Posterior vena cava (tissue), 2 donors: ENCODE data around the gene KRTAP5-11. TPM values are rescaled to one million over a fixed set of nuclear protein-coding genes. Genes with fewer than 3 reads are reported as not detected.
"Not testable (repeated sequence)": the region's sequence is repeated elsewhere in the genome, so short reads cannot be mapped to it uniquely, and the experiment has no call there.

Source experiments
- DNase-seq: peaks from one replicate; pipeline ENCODE4 v3.0.0-alpha.2; 2020; ENCODE audit warnings: low spot score
- intact Hi-C, 2 donors: fragments of 100-400 bp; cut with DNase I; formaldehyde crosslinking; loops; one replicate each; pipeline versions ENCODE4 v1.14.1 to v1.14.2; 2022 to 2023
- total RNA-seq, 2 donors: library from RNA; stranded (reverse); fragmentation: NEBNext Ultra II Directional; extraction: Animal tissue kit (Norgen Biotek cat#: 25700); gene quantifications; one replicate each; pipeline ENCODE4 v1.2.1, GENCODE V29; 2021
- donor health status: DM: yes; HTN: yes; CAD: no.
- donor health status: DM: yes; HTN: yes; CAD: no.

Gene KRTAP5-11
- total RNA-seq, 2 donors from 2014 or later = not detected

GRCh38 chr11:71564430-71564829 lies 18.2 kb downstream of the KRTAP5-11 start:
- DNase-seq = no peak
- intact Hi-C loops = no loop called here

DNA sequence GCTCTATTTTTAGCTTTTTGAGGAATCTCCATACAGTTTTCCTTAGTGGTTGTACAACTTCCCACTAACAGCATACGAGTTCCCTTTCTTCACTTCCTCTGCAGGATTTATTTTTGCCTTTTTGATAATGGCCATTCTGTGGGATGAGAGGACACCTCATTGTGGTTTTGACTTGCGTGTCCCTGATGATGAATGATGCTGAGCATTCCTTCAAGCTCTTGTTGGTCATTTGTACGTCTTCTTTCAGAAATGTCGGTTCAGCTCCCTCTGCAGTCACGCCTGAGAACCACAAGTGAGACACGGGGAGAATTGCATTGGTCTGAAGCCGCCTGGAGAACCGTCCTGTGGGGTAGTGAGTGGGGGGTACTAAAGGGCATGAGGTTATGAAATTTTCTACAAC lies 19.3 kb downstream of the KRTAP5-11 start:
- peak; percentile 38 for DNase-seq
- intact Hi-C loops = no loop called here

DNA sequence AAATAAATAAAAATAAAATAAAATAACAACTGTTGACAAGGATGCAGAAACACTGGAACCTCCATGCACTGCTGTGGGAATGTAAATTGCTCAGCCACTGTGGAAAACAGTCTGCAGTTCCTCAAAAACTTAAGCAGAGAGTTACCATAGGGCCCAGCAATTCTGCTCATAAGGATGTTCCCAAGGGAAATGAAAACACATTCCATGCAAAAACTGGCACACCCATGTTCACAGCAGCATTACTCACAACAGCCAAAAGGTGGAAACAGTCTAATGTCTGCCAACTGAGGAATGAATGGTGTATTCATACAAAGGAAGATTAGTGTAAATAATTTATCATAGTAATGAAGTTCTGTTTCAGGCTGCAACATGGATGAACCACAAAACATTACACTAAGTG lies 20.6 kb downstream of the KRTAP5-11 start:
- no peak for DNase-seq
- intact Hi-C loops = no loop called here

- DNase-seq = no peak
- intact Hi-C loops = no loop called here
These were observed 23.7 kb downstream of the KRTAP5-11 start for GRCh38 chr11:71558996-71559395.

GRCh38 chr11:71557257-71557656 lies 25.4 kb downstream of the KRTAP5-11 start:
- intact Hi-C loops = no loop called here
- no peak for DNase-seq

- DNase-seq = no peak
- intact Hi-C loops = no loop called here
These were observed 26.7 kb downstream of the KRTAP5-11 start for GRCh38 chr11:71556018-71556417.

DNA sequence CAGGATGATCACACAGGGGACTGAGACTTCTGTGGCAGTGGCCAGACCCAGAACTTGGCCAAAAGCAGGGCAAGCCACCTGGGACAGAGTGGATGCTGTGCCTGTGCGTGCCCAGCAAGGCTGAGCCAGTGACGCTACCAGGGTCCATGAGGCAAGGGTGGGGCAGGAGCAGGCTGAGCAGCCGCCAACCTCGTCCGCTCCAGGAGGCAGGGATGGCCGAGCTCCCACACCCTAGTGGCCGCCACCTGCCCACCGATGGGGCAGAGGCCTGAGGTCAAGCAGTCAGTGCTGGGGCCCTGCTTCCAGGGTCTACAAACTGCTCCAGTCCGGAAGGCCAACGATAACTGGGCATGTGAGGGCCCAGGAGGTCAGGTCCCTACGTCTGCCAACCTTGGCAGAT lies 27.2 kb downstream of the KRTAP5-11 start:
- intact Hi-C loops = no loop called here
- DNase-seq = peak; percentile 62

GRCh38 chr11:71554996-71555395 lies 27.7 kb downstream of the KRTAP5-11 start:
- intact Hi-C loops = no loop called here
- DNase-seq = peak; percentile 50

DNA sequence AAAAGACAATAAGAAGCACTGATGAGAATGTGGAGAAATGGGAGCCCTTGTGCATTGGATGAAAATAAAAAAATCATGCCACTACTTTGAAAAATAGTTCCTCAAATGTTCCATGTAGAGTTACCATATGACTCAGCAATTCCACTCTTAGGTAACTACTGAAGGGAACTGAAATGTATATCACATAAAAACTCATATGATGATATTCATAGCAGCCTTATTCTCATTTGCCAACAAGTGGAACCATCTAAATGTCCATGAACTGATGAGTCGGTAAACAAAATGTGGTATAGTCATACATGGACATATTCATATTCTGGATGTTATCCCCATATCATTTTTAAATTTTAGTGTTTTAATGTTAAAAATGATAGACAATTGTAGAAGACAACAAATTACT lies 31.0 kb downstream of the KRTAP5-11 start:
- intact Hi-C loops = no loop called here
- no peak for DNase-seq

GRCh38 chr11:71548716-71549151 lies 33.9 kb downstream of the KRTAP5-11 start:
- intact Hi-C loops = no loop called here
- DNase-seq = no peak

DNA sequence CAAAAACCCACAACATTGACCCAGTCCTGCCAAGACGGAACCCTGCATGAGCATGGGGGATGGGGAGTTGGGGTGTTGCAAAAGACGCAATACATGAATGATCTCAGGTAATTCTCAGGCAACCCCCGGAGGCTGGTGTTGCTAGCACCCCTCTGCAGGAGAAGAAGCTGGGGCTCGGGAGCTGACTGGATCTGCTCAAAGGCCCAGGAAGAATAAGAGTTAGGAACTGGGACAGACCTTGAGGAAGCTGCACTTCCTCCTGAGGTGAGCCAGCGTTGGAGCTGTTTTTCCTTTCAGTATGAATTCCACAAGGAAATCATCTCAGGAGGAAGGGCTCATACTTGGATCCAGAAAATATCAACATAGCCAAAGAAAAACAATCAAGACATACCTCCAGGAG lies 34.6 kb downstream of the KRTAP5-11 start, which contains the start of gene KRTAP5-9:
TSS of gene KRTAP5-9 (plus strand) at position 301 of the 400 bp plus-strand sequence. CDS start 238 bp downstream, outside the sequence.
- no peak for DNase-seq
- intact Hi-C loops = no loop called here

DNA sequence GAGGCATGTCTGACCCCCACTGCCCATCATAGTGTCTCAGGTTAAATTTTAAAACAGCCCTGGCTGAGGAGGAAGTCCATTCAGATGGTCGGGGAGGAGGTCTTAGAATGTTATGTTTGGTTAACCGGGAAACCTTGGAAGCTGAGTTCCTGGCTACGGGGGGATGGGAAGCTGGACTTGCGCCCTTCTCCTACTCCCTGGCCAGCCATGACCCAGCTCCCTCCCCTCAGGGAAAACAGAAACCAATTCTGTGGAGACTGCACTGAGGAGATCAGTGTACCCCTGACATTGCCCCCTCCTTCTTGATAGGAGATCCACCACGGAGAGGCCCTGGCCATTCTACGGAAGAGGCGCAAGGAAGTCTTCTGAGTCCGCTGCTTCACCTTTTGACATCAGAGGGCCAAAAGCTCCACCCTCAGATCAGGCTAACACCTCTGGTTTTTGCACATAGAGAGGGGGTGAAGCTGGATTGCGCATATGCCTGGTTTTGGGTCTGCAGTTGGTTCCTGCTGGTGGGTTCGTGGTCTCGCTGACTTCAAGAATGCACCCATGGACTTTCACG lies 37.2 kb downstream of the KRTAP5-11 start:
- DNase-seq = no peak
- intact Hi-C loops = no loop called here

DNA sequence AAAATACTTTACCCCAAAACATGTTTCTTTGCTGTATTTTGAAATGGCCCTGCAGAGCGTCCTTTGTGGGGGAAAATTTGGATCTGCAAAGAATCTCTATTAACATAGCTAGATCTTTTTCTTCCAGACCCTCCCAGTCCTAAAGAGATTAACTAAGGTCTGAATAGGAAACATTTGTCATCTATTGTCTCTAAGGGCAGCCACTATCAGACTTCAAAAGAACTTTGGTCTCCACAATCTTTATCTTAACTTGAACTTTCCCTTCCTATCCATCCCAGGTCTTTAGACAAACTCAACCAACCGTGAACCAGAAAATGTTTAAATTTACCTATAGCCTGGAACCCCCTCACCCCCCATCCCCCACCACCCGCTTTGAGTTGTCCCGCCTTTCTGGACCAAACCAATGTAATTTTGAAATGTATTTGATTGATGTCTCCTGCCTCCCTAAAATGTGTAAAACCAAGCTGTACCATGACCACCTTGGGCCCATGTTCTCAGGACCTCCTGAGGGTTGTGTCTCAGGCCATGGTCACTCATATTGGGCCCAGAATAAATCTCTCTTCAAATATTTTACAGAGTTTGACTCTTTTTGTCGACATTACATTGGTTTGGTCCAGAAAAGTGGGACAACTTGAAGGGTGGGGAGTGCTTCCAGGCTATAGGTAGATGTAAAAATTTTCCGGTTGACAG lies 38.0 kb downstream of the KRTAP5-11 start:
- DNase-seq = no peak
- intact Hi-C loops = no loop called here

GRCh38 chr11:71543866-71544265 lies 38.8 kb downstream of the KRTAP5-11 start:
- DNase-seq = no peak
- intact Hi-C loops = no loop called here

DNA sequence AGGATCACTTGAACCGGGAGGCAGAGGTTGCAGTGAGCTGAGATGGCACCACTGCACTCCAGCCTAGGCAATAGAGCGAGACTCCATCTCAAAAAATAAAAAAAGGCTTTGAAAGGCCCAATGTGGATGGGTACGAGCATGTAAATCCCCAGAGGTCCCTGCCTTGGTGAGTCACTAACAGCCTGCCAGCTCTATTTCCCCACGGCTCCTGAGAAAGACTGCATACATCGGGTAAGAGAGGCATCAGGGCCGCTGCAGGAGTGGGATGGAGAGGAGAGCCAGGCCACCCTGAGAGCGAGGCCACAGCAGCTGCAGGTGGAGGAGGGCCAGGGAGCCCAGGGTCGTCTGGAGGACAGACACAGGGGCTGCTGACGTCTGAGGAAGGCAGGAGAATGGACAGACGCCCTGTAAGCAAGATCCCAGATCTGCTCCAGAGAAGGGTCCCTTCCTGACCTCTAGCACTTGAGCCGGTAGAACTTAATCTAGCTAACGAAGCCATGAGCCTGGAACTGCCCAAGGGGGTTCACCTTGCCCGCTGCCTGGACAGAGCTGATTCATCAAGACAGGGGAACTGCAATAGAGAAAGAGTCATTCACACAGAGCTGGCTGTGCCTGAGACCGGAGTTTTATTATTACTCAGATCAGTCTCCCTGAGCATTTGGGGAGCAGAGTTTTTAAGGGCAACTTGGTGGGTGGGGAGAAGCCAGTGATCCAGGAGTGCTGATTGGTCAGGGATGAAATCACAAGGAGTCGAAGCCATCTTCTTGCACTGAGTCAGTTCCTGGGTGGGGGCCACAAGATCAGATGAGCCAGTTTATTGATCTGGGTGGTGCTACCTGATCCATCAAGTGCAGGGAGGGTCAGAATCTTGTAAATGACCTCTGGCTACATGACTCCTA lies 39.5 kb downstream of the KRTAP5-11 start:
- DNase-seq = no peak
- intact Hi-C loops = no loop called here

GRCh38 chr11:71542382-71542781 lies 40.3 kb downstream of the KRTAP5-11 start:
- intact Hi-C loops = no loop called here
- no peak for DNase-seq

DNA sequence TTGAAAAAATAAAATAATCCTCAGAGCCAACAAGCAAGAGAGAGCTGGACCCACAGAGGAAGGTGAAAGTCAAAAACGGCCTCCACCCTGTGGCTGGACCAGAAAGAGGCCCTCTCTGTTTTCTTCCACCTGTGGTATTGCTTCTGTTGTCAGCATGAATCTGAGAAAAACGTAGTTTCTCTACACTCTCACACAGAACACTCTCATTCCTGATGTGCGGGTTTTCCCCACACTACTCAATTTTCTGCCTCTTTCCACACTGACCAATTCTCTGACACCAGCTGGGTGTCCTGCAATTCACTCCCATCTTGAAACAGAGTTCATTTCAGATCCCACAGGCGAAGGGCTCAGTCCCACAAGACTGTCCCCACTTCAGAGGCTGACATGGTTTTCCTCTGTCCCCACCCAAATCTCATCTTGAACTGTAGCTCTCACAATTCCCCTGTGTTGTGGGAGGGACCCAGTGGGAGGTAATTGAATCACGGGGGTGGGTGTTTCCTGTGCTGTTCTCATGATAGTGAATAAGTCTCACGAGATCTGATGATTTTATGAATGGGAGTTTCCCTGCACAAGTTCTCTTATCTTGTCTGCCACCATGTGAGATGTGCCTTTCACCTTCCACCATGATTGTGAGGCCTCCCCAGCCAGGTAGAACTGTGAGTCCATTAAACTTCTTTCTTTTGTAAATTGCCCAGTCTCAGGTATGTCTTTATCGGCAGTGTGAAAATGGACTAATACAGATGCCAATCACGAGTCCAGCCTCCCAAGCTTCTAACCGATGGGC lies 42.0 kb downstream of the KRTAP5-11 start:
- DNase-seq, intact Hi-C loops: not testable (repeated sequence)

- intact Hi-C loops, DNase-seq: not testable (repeated sequence)
These were observed 42.7 kb downstream of the KRTAP5-11 start for GRCh38 chr11:71539971-71540370.

DNA sequence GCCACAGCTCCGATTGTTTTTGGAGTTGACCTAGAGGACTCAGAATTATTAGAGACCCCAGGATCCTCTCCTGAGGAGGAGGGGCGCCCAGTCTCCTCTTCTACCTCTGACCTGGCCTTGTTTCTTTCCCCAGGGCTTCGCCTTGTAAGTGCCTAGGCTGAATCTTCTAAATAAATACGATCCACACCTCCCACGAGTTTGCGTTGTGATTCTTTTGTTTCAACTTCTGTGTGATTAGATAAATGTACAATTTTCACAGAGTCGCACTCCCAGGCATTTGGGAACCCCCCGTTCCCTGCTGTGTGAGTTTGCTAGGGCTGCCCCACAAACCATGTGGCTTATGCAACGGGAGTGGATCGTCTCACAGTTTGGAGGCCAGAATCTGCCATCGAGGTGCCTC lies 43.7 kb downstream of the KRTAP5-11 start:
- DNase-seq = no peak

GRCh38 chr11:71538666-71538990 lies 44.0 kb downstream of the KRTAP5-11 start:
- intact Hi-C loops = no loop called here
- no peak for DNase-seq

More for the DNA sequence above, 43.7 kb downstream of the KRTAP5-11 start:
- intact Hi-C loops = no loop called here
